Peyer's patch (tissue), 4 donors: Measurements from ENCODE around the gene CIAO2B. TPM values are rescaled to one million over a fixed set of nuclear protein-coding genes. Genes with fewer than 3 reads are reported as not detected.
"Not testable (repeated sequence)": the region's sequence is repeated elsewhere in the genome, so short reads cannot be mapped to it uniquely, and the experiment has no call there.

Source experiments
- DNase-seq, 3 donors: peaks; one replicate each; pipeline ENCODE4 v3.0.0-alpha.2; 2017 to 2019
- H3K27ac ChIP-seq, 4 donors: fragments of 200-600 bp; sonication (generic); one replicate each; pipeline ENCODE4 v1.5.1; 2016 to 2019
- H3K27me3 ChIP-seq, 2 donors: fragments of 200-600 bp; sonication (generic); one replicate each; pipeline ENCODE4 v1.5.1; 2019
- H3K36me3 ChIP-seq, 3 donors: fragments of 200-600 bp; sonication (generic); one replicate each; pipeline ENCODE4 v1.5.1; 2016 to 2019
- H3K4me1 ChIP-seq, 4 donors: fragments of 200-600 bp; sonication (generic); one replicate each; pipeline ENCODE4 v1.5.1; 2016 to 2019
- H3K4me3 ChIP-seq, 4 donors: fragments of 200-600 bp; sonication (generic); 1 replicate in 3 of 4; 2 replicates in 1 of 4; pipeline ENCODE4 v1.5.1; 2016 to 2019; ENCODE audit warnings: mild to moderate bottlenecking in 1 of 4
- H3K9me3 ChIP-seq, 4 donors: fragments of 200-600 bp; sonication (generic); one replicate each; pipeline ENCODE4 v1.5.1; 2016 to 2019; ENCODE audit warnings: mild to moderate bottlenecking in 1 of 4
- POLR2A ChIP-seq, 2 donors: fragments of 450-650 bp; IDR thresholded peaks; one replicate each; pipeline ENCODE4 v1.5.1; 2017; ENCODE audit warnings: antibody characterized with exemption in 2 of 2, mild to moderate bottlenecking in 2 of 2, moderate library complexity in 2 of 2
- total RNA-seq, 4 donors: library from RNA; depleted of rRNA; stranded (reverse); fragments of >200 nt; gene quantifications; one replicate each; pipeline ENCODE4 v1.1.0, GENCODE V29; 2016
- TF ChIP-seq, protein P1 (sequence below), 6 experiments: fragments of 450-650 bp in 4 of 6; fragments of 200-600 bp in 2 of 6; sonication (generic) in 1 of 6; IDR thresholded peaks; one replicate each; pipeline ENCODE4 v1.5.1; 2017 to 2019; ENCODE audit warnings: antibody characterized with exemption in 6 of 6, mild to moderate bottlenecking in 3 of 6, moderate library complexity in 1 of 6

Gene CIAO2B
- total RNA-seq, 4 donors from 2014 or later, result 28.1 to 72.7 (median 55.2) TPM

DNA sequence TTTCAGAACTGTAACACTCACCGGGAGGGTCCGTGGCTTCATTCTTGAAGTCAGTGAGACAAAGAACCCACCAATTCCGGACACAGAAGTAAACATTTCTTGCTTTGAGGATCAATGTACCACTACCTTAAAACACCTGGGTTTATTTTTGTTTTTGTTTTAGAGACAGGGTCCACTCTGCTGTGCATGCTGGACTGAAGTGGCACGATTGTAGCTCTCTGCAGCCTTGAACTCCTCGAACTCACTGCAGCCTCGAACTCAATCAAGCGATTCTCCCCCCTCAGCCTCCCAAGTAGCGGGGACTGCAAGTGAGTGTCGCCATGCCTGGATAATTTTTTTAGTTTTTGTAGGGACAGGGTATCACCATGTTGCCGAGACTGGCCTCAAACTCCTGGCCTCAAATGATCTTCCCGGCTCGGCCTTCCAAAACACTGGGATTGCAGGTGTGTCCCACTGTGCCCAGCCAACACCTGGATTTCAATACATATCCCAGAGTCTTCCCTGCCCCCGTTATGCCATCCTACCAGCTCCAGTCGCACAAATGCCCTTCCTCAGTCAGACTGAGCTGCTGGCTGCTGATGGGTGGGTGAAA is 41.2 kb upstream of the CIAO2B start:
- TF ChIP-seq, protein P1, sequence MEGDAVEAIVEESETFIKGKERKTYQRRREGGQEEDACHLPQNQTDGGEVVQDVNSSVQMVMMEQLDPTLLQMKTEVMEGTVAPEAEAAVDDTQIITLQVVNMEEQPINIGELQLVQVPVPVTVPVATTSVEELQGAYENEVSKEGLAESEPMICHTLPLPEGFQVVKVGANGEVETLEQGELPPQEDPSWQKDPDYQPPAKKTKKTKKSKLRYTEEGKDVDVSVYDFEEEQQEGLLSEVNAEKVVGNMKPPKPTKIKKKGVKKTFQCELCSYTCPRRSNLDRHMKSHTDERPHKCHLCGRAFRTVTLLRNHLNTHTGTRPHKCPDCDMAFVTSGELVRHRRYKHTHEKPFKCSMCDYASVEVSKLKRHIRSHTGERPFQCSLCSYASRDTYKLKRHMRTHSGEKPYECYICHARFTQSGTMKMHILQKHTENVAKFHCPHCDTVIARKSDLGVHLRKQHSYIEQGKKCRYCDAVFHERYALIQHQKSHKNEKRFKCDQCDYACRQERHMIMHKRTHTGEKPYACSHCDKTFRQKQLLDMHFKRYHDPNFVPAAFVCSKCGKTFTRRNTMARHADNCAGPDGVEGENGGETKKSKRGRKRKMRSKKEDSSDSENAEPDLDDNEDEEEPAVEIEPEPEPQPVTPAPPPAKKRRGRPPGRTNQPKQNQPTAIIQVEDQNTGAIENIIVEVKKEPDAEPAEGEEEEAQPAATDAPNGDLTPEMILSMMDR (IDR thresholded peaks at IDR 0.05), result no peak
- TF ChIP-seq POLR2A (IDR thresholded peaks at IDR 0.05), result no peak
- Histone ChIP-seq H3K9me3 (no peaks in the 10 kb centered on the region), H3K27ac (no peak overlapping the region), H3K4me3 (no peak overlapping the region), H3K36me3 (no peaks in the 10 kb centered on the region), H3K27me3 (no peaks in the 10 kb centered on the region), H3K4me1 (peaks cover 0 to 8% (median 0%) of the 10 kb centered on the region in 4 donors)
- DNase-seq, result no peak

DNA sequence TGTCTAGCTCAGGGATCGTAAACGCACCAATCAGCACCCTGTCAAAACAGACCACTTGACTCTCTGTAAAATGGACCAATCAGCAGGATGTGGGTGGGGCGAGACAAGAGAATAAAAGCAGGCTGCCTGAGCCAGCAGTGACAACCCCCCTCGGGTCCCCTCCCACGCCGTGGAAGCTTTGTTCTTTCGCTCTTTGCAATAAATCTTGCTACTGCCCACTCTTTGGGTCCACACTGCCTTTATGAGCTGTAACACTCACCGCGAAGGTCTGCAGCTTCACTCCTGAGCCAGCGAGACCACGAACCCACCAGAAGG is 40.7 kb upstream of the CIAO2B start:
- not testable (repeated sequence) for DNase-seq, H3K4me3 ChIP-seq, H3K27me3 ChIP-seq, H3K27ac ChIP-seq, H3K4me1 ChIP-seq, H3K36me3 ChIP-seq, H3K9me3 ChIP-seq

DNA sequence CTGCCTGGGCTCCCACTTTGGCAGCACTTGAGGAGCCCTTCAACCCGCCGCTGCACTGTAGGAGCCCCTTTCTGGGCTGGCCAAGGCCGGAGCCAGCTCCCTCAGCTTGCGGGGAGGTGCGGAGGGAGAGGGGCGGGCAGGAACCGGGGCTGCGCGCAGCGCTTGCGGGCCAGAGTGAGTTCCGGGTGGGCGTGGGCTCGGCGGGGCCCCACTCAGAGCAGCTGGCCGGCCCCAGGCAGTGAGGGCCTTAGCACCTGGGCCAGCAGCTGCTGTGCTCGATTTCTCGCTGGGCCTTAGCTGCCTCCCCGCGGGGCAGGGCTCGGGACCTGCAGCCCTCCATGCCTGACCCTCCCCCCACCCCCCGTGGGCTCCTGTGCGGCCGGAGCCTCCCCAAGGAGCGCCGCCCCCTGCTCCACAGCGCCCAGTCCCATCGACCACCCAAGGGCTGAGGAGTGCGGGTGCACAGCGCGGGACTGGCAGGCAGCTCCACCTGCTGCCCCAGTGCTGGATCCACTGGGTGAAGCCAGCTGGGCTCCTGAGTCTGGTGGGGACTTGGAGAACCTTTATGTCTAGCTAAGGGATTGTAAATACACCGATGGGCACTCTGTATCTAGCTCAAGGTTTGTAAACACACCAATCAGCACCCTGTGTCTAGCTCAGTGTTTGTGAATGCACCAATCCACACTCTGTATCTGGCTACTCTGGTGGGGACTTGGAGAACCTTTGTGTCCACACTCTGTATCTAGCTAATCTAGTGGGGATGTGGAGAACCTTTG is 40.1 kb upstream of the CIAO2B start:
- not testable (repeated sequence) for H3K4me3 ChIP-seq, H3K9me3 ChIP-seq, H3K27ac ChIP-seq, DNase-seq, H3K27me3 ChIP-seq, H3K4me1 ChIP-seq, H3K36me3 ChIP-seq

DNA sequence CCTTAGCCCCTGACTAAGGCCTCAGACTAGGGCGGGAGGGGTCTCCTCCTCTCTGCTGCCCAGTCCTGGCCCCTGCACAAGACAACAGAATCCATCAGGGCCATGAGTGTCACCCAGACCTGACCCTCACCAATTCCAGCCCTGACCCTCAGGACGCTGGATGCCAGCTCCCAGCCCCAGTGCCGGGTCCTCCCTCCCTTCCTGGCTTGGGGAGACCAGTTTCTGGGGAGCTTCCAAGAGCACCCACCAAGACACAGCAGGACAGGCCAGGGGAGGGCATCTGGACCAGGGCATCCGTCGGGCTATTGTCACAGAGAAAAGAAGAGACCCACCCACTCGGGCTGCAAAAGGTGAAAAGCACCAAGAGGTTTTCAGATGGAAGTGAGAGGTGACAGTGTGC is 39.5 kb upstream of the CIAO2B start:
- no peak for DNase-seq
- H3K36me3 ChIP-seq, result peaks cover 0 to 4% (median 0%) of the 10 kb centered on the region in 3 donors
- TF ChIP-seq, protein P1 (IDR thresholded peaks at IDR 0.05), result no peak
- no peak for TF ChIP-seq POLR2A (IDR thresholded peaks at IDR 0.05)
- peaks cover 0 to 8% (median 0%) of the 10 kb centered on the region in 4 donors for H3K4me1 ChIP-seq
- no peak overlapping the region for H3K4me3 ChIP-seq
- H3K27me3 ChIP-seq, result no peaks in the 10 kb centered on the region
- no peaks in the 10 kb centered on the region for H3K9me3 ChIP-seq
- H3K27ac ChIP-seq, result no peak overlapping the region

DNA sequence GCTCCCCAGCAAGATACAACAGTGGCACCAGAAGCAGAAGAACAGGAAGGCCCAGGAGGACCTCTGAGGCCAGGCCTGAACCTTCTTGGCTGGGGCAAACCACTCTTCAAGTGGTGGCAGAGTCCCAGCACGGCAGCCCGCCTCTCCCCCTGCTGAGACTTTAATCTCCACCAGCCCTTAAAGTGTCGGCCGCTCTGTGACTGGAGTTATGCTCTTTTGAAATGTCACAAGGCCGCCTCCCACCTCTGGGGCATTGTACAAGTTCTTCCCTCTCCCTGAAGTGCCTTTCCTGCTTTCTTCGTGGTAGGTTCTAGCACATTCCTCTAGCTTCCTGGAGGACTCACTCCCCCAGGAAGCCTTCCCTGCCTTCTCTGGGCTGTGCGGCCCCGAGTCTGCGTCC is 38.8 kb upstream of the CIAO2B start:
- Histone ChIP-seq H3K9me3 (no peaks in the 10 kb centered on the region), H3K27ac (no peak overlapping the region), H3K4me3 (no peak overlapping the region), H3K27me3 (no peaks in the 10 kb centered on the region), H3K4me1 (peaks cover 0 to 8% (median 0%) of the 10 kb centered on the region in 4 donors), H3K36me3 (peaks cover 0 to 6% (median 0%) of the 10 kb centered on the region in 3 donors)
- TF ChIP-seq, protein P1 (IDR thresholded peaks at IDR 0.05), result no peak
- TF ChIP-seq POLR2A (IDR thresholded peaks at IDR 0.05), result no peak
- DNase-seq, result no peak

DNA sequence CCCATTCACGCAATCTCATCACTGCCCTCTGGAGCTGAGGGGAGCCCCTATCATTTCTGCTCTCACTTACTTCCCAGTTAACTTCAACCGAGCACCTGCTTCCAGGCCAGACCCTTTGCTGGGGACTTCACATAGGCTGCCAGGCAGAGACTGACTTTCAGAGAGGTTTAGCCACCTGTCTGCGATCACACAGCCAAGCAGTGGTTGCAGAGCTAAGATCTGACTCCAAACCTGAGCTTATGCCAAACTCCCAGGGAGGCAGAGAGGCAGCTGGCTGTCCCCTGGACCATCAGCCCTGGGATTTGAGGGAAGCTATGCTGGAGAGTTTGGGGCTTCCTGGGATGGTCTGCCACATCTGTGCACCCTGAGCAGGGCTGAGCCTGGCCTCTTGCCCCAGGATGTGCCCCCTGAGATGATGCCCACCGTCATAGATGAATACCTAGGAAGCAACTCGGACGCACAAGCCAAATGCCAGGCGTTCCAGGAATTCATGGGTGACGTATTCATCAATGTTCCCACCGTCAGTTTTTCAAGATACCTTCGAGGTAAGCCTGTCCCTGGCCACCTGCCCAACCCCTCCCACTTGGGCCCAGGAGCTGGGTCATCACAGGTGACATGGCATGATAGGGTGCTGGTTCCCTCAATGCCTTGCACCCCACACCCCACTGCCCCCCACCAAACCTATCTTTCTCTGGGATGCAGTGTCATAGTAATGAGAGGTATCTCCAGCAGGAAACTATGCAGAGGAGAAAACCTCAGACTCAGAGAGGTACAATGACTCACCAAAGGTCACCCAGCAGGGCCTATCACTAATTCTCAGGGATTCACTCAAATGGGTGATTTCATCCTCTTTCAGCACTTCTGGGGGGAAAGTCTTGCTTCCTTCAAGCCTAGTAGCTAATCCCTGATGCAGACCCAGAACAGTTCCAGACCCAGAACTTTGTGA is 36.8 kb upstream of the CIAO2B start:
- H3K9me3 ChIP-seq, result no peaks in the 10 kb centered on the region
- H3K27ac ChIP-seq, result no peak overlapping the region
- peaks cover 0 to 6% (median 0%) of the 10 kb centered on the region in 3 donors for H3K36me3 ChIP-seq
- H3K27me3 ChIP-seq, result no peaks in the 10 kb centered on the region
- no peak for DNase-seq
- TF ChIP-seq, protein P1 (IDR thresholded peaks at IDR 0.05), result no peak
- TF ChIP-seq POLR2A (IDR thresholded peaks at IDR 0.05), result no peak
- no peak overlapping the region for H3K4me3 ChIP-seq
- H3K4me1 ChIP-seq, result no peaks in the 10 kb centered on the region
